IPS-18c (cell line): ENCODE data around the gene ACTMAP.

Source experiments
- H3K4me3 ChIP-seq: 2 replicates; pipeline ENCODE4 v1.7.0; 2013; ENCODE audit warnings: low read depth, mild to moderate bottlenecking, low read length, moderate library complexity; ENCODE audit not compliant: insufficient read depth
- H3K9me3 ChIP-seq: one replicate; pipeline ENCODE4 v1.6.1; 2013; ENCODE audit warnings: mild to moderate bottlenecking, low read length, moderate library complexity; ENCODE audit not compliant: control insufficient read depth, insufficient read depth

Gene ACTMAP

DNA sequence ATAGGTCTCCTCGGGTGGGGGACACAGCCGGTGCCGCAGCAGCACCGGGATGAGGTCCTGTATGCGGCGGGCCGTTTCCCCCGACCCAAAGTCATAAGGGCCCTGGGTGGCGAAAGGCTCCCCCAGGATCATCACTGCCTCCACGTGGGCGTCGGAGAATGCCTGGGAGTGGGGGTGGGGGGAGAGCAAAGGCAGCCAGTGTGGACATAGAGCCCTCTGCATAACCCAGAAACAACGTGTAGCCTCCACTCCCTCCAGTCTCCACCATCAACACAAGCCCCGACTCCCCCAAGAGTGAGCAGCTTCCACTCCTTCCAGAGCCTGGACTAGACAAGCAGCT is 58.1 kb downstream of the ACTMAP start:
- no peaks in the 10 kb centered on the region for H3K9me3 ChIP-seq
- H3K4me3 ChIP-seq = no peak overlapping the region; the same call in 1 of the 2 replicates

DNA sequence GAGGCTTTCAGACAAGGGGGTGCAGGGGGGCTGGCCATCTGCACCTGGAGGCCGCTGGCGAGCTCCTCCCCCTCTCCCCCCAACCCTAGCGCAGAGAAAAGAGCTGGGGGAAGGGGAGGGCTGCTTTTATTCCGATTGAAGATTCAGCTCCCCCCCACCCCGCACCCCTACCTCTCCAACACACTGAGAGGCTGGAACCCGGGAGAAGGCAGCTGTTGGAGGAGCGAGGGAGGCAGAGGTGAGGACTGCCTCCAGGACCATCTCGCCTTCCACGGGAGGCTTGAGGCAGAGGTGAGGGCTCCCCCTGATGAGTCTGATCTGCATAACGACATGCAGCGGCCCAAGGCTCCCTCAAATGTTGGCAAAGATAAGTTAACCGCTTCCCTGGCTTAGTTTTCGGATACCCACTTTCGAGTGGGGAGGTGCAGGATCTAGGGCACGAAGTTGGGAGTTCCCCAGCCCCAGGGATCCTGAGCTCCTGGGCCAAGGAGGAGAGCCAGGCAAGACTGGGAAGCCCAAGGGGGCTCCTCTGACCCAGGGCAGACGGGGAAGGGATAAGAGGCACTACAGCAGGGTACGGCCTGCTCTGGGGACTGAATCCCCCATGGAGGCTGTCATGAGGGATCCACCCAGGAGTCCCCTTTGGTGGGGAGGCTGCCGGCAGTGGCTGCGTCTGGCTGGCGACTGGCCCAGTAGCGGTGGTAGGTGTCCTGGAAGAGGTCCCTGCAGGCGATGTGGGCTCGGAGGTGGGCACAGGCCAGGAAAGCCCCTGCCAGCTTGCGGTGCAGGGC is 58.7 kb downstream of the ACTMAP start:
- no peaks in the 10 kb centered on the region for H3K9me3 ChIP-seq
- H3K4me3 ChIP-seq = peak overlapping the region; percentile 71
